Measurements from ENCODE around the gene TMEM54. TPM values are rescaled to one million over a fixed set of nuclear protein-coding genes. Genes with fewer than 3 reads are reported as not detected.
"Not testable (repeated sequence)": the region's sequence is repeated elsewhere in the genome, so short reads cannot be mapped to it uniquely, and the experiment has no call there.

Gene TMEM54
- total and polyA plus RNA-seq, 7 donors: 47.4 to 799 (median 135) TPM

GRCh38 chr1:32906654-32907053 lies 5.5 kb upstream of the TMEM54 start:
- no peak overlapping the region for H3K27ac ChIP-seq
- intact Hi-C loops (cut with DNase I): no loop called here
- WGBS, 2 donors: 83 to 86% methylated on average over 7 of the region's 7 CpGs

DNA sequence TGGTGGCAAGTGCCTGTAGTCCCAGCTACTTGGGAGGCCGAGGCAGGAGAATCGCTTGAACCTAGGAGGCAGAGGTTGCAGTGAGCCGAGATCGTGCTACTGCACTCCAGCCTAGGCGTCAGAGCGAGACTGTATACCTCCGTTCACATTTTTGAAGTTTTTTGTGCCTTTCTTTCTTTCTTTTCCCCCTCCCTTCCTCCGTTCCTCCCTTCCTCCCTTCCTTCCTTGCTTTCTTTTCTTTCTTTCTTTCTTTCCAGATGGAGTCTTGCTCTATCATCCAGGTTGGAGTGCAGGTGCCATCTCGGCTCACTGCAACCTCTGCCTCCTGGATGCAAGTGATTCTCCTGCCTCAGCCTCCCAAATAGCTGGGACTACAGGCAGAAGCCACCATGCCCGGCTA lies 4.4 kb upstream of the TMEM54 start:
- H3K36me3 ChIP-seq; H3K27ac ChIP-seq; intact Hi-C loops (cut with DNase I); H3K9me3 ChIP-seq; H3K27me3 ChIP-seq; H3K4me3 ChIP-seq: not testable (repeated sequence)
- H3K4me1 ChIP-seq: peaks cover 0 to 10% (median 9%) of the 10 kb centered on the region in 4 donors
- 73 to 80% methylated on average over 10 of the region's 10 CpGs for WGBS, 2 donors
- DNase-seq: peak; percentile 6

More at GRCh38 chr1:32906654-32907053, 5.5 kb upstream of the TMEM54 start:
- H3K36me3 ChIP-seq: no peaks in the 10 kb centered on the region
- H3K9me3 ChIP-seq: no peaks in the 10 kb centered on the region
- DNase-seq: no peak
- H3K27me3 ChIP-seq: peaks cover 0 to 2% (median 0%) of the 10 kb centered on the region in 3 donors
- peaks cover 0 to 2% (median 2%) of the 10 kb centered on the region in 4 donors for H3K4me1 ChIP-seq
- H3K4me3 ChIP-seq: no peak overlapping the region
- no peak for TF ChIP-seq POLR2AphosphoS5 (IDR thresholded peaks at IDR 0.05)
- TF ChIP-seq, protein P1, sequence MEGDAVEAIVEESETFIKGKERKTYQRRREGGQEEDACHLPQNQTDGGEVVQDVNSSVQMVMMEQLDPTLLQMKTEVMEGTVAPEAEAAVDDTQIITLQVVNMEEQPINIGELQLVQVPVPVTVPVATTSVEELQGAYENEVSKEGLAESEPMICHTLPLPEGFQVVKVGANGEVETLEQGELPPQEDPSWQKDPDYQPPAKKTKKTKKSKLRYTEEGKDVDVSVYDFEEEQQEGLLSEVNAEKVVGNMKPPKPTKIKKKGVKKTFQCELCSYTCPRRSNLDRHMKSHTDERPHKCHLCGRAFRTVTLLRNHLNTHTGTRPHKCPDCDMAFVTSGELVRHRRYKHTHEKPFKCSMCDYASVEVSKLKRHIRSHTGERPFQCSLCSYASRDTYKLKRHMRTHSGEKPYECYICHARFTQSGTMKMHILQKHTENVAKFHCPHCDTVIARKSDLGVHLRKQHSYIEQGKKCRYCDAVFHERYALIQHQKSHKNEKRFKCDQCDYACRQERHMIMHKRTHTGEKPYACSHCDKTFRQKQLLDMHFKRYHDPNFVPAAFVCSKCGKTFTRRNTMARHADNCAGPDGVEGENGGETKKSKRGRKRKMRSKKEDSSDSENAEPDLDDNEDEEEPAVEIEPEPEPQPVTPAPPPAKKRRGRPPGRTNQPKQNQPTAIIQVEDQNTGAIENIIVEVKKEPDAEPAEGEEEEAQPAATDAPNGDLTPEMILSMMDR (IDR thresholded peaks at IDR 0.05): no peak
- no peak for TF ChIP-seq POLR2A (IDR thresholded peaks at IDR 0.05)
- TF ChIP-seq EP300 (IDR thresholded peaks at IDR 0.05): no peak

GRCh38 chr1:32904797-32905196 lies 3.6 kb upstream of the TMEM54 start:
- WGBS, 2 donors: 14 to 76% methylated on average over 2 of the region's 2 CpGs
- intact Hi-C loops (cut with DNase I): loop anchor here (5.0 kb wide), 1 partner anchor 58 kb away; the partner anchor contains the start of gene RNF19B
- no peak for TF ChIP-seq POLR2AphosphoS5 (IDR thresholded peaks at IDR 0.05)
- TF ChIP-seq POLR2A (IDR thresholded peaks at IDR 0.05): peak in 1 of 2 donors; percentile 22
- H3K9me3 ChIP-seq: no peaks in the 10 kb centered on the region
- no peak overlapping the region for H3K27ac ChIP-seq
- H3K4me3 ChIP-seq: no peak overlapping the region
- peaks cover 0 to 15% (median 14%) of the 10 kb centered on the region in 4 donors for H3K4me1 ChIP-seq
- H3K27me3 ChIP-seq: peaks cover 0 to 5% (median 0%) of the 10 kb centered on the region in 3 donors
- peak; percentile 27 for DNase-seq
- no peaks in the 10 kb centered on the region for H3K36me3 ChIP-seq

- intact Hi-C loops (cut with DNase I): loop anchor here (5.0 kb wide), 1 partner anchor 58 kb away; the partner anchor contains the start of gene RNF19B
- Histone ChIP-seq H3K36me3 (no peaks in the 10 kb centered on the region), H3K9me3 (no peaks in the 10 kb centered on the region), H3K4me3 (no peak overlapping the region), H3K27me3 (peaks cover 0 to 5% (median 0%) of the 10 kb centered on the region in 3 donors), H3K27ac (no peak overlapping the region), H3K4me1 (peaks cover 0 to 15% (median 14%) of the 10 kb centered on the region in 4 donors)
- peak; percentile 47 for DNase-seq
- TF ChIP-seq POLR2AphosphoS5 (IDR thresholded peaks at IDR 0.05): no peak
- TF ChIP-seq POLR2A (IDR thresholded peaks at IDR 0.05): no peak
- TF ChIP-seq, protein P1 (IDR thresholded peaks at IDR 0.05): no peak
- 41 to 66% methylated on average over 3 of the region's 3 CpGs for WGBS, 2 donors
Observed at GRCh38 chr1:32903991-32904785, 3.0 kb upstream of the TMEM54 start.

- no peak for TF ChIP-seq EP300 (IDR thresholded peaks at IDR 0.05)
- TF ChIP-seq, protein P1 (IDR thresholded peaks at IDR 0.05): no peak
- no peak for TF ChIP-seq POLR2AphosphoS5 (IDR thresholded peaks at IDR 0.05)
- TF ChIP-seq POLR2A (IDR thresholded peaks at IDR 0.05): no peak
- Histone ChIP-seq H3K27me3 (peaks cover 0 to 5% (median 0%) of the 10 kb centered on the region in 3 donors), H3K4me1 (peaks cover 0 to 15% (median 14%) of the 10 kb centered on the region in 4 donors), H3K4me3 (no peak overlapping the region), H3K9me3 (no peaks in the 10 kb centered on the region), H3K36me3 (no peaks in the 10 kb centered on the region), H3K27ac (no peak overlapping the region)
- DNase-seq: peak; percentile 56
- 72 to 76% methylated on average over 6 of the region's 6 CpGs for whole genome bisulfite sequencing, 2 donors
- intact Hi-C loops (cut with DNase I): loop anchor here (5.0 kb wide), 1 partner anchor 60 kb away; the partner anchor contains the start of gene RNF19B
Observed at GRCh38 chr1:32902535-32902920, 1.3 kb upstream of the TMEM54 start.

All from sigmoid colon (tissue), 7 donors.